Measurements from ENCODE around the gene CYB5D1.

GRCh38 chr17:7824021-7824924 lies 33.5 kb upstream of the CYB5D1 start:
- no peak for TF ChIP-seq CTCF (IDR thresholded peaks at IDR 0.05; ENCODE audit: insufficient read depth, low read depth, low read length)
- TF ChIP-seq EZH2 (IDR thresholded peaks at IDR 0.05; ENCODE audit: insufficient read depth, low read length), result no peak

Data from astrocyte (in vitro differentiated cells and primary cell).